ENCODE measurements around the gene IARS1.

The IARS1 gene

GRCh38 chr9:92245005-92245797 lies 48.3 kb downstream of the IARS1 start:
- H3K9ac ChIP-seq (ENCODE audit: insufficient read length, low read depth): no peak overlapping the region
- H3K4me3 ChIP-seq (ENCODE audit: insufficient read length, low read depth): no peak overlapping the region
- H3K4me1 ChIP-seq (ENCODE audit: insufficient read depth, insufficient read length): no peaks in the 10 kb centered on the region
- no peaks in the 10 kb centered on the region for H3K27me3 ChIP-seq (ENCODE audit: insufficient read depth, insufficient read length)
- no peaks in the 10 kb centered on the region for H3K9me3 ChIP-seq (ENCODE audit: insufficient read depth, low read length)
- no peak for DNase-seq (ENCODE audit: low read depth, low spot score)
- H3K36me3 ChIP-seq (ENCODE audit: insufficient read depth, insufficient read length, low read length): peaks cover 98% of the 10 kb centered on the region
- TF ChIP-seq SUZ12 (IDR thresholded peaks at IDR 0.05; ENCODE audit: extremely low read depth, insufficient read depth, insufficient read length): no peak
- no peak for TF ChIP-seq YY1 (IDR thresholded peaks at IDR 0.05; ENCODE audit: insufficient read depth, insufficient read length)
- no peak for TF ChIP-seq ZNF274 (IDR thresholded peaks at IDR 0.05; ENCODE audit: low read depth, low read length)
